Panc1 (cell line): ENCODE data around the gene WBP2NL. TPM values are rescaled to one million over a fixed set of nuclear protein-coding genes. Genes with fewer than 3 reads are reported as not detected.

Source experiments
- ATAC-seq: fragments of 200-7000 bp; cut with Tn5 transposase; 2 replicates; pipeline ENCODE4 v1.9.1; 2020; ENCODE audit warnings: mild to moderate bottlenecking, moderate library complexity
- BruUV-seq: library from RNA; stranded (reverse); fragments of 400-500 nt; replicated peaks from 2 replicates; lab custom pipeline; 2021; lab: Mats Ljungman, UMichigan
- CTCF ChIA-PET: fragments of 300-600 bp; sonication (Branson Sonifier 250); formaldehyde crosslinking; loops from one replicate; lab custom pipeline; 2022; ENCODE audit warnings: antibody characterized with exemption; lab: Charles Lee
- POLR2A ChIA-PET: fragments of 300-600 bp; sonication (Branson Sonifier 250); formaldehyde crosslinking; loops from one replicate; lab custom pipeline; 2022; ENCODE audit warnings: antibody characterized with exemption; lab: Charles Lee
- DNase-seq: peaks from one replicate; pipeline ENCODE4 v3.0.0-alpha.2; 2010; ENCODE audit warnings: low read depth, low spot score
- H3K27ac ChIP-seq: 2 replicates; pipeline ENCODE4 v1.5.1; 2011; ENCODE audit warnings: mild to moderate bottlenecking, low read length, inconsistent platforms
- H3K27me3 ChIP-seq: fragments of 200-500 bp; sonication (Bioruptor generic); 2 replicates; pipeline ENCODE4 v1.6.0; 2014; ENCODE audit warnings: low read length, inconsistent platforms; ENCODE audit not compliant: control insufficient read depth, insufficient read depth
- H3K36me3 ChIP-seq: fragments of 200-500 bp; sonication (Bioruptor generic); 2 replicates; pipeline ENCODE4 v1.5.1; 2014; ENCODE audit warnings: inconsistent platforms, mild to moderate bottlenecking, low read length, moderate library complexity; ENCODE audit not compliant: control insufficient read depth, insufficient read depth
- H3K4me1 ChIP-seq: 2 replicates; pipeline ENCODE4 v1.5.1; 2011; ENCODE audit warnings: inconsistent platforms, mild to moderate bottlenecking, low read length, moderate library complexity; ENCODE audit not compliant: control insufficient read depth, insufficient read depth
- H3K4me3 ChIP-seq, 2 experiments: 2 replicates each; pipeline ENCODE4 v1.5.1; 2011 to 2012; ENCODE audit warnings: low read depth in 2 of 2, low read length in 2 of 2, mild to moderate bottlenecking in 2 of 2, inconsistent platforms in 1 of 2, moderate library complexity in 1 of 2
- H3K9me3 ChIP-seq: fragments of 200-500 bp; sonication (Bioruptor generic); 2 replicates; pipeline ENCODE4 v1.5.1; 2014; ENCODE audit warnings: low read depth, mild to moderate bottlenecking, inconsistent platforms, low read length, moderate library complexity; ENCODE audit not compliant: control insufficient read depth, insufficient read depth
- POLR2AphosphoS5 ChIP-seq: IDR thresholded peaks from 2 replicates; pipeline ENCODE4 v1.6.1; 2012; ENCODE audit warnings: mild to moderate bottlenecking, low read depth, low read length, moderate library complexity
- SIN3A ChIP-seq: IDR thresholded peaks from 2 replicates; pipeline ENCODE4 v1.6.1; 2012; ENCODE audit warnings: low read depth, mild to moderate bottlenecking, low read length, moderate library complexity, borderline replicate concordance; ENCODE audit not compliant: insufficient read depth
- TCF7L2 ChIP-seq: IDR thresholded peaks from 2 replicates; pipeline ENCODE4 v1.6.1; 2011; ENCODE audit warnings: mild to moderate bottlenecking, low read depth, low read length, inconsistent platforms
- in situ Hi-C: cut with HindIII; loops from 2 replicates; pipeline ENCODE4 v1.10.0; 2016; ENCODE audit warnings: low sequenced_read_pairs, low pct_unique_long_range_greater_than_20kb
- intact Hi-C: fragments of 100-400 bp; cut with micrococcal nuclease; formaldehyde crosslinking; loops from one replicate; pipeline ENCODE4 v1.10.0; 2022; ENCODE audit not compliant: unreplicated experiment
- total RNA-seq: library from RNA; stranded (reverse); gene quantifications from one replicate; pipeline ENCODE4 v1.2.1, GENCODE V29; 2021; ENCODE audit not compliant: unreplicated experiment
- TF ChIP-seq, protein P1 (sequence below), 2 experiments: IDR thresholded peaks; 2 replicates each; pipeline ENCODE4 v1.6.1; 2011 to 2012; ENCODE audit warnings: low read depth in 2 of 2, control low read depth in 1 of 2, low read length in 1 of 2, mild to moderate bottlenecking in 1 of 2, moderate library complexity in 1 of 2; ENCODE audit not compliant: insufficient read depth in 1 of 2
- TF ChIP-seq, protein P2 (sequence below): fragments of 450-650 bp; IDR thresholded peaks from 2 replicates; pipeline ENCODE4 v1.5.1; 2017; ENCODE audit warnings: mild to moderate bottlenecking

WBP2NL gene
- total RNA-seq, 1 experiment from 2014 or later, result 0.44 TPM

DNA sequence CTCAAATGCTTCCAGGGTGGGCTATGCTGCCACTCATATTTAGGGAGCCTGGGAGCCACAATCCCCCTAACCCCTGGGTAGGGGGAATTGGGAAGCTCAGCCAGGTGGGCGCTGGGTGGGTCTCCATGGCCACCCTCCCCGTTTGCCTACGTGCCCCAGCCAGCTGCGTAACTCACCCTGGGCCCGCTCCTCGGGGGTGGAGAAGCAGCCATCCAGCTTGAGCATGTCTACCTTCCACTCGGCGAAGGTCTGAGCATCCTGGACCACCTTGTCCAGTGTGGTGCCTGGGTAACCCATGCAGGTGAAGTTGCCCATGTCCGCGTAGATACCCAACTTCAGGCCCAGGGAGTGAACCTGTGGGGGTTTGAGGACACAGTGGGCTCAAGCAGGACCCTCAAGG lies 68.3 kb downstream of the WBP2NL start:
- no peaks in the 10 kb centered on the region for H3K27me3 ChIP-seq
- intact Hi-C loops, result no loop called here
- TF ChIP-seq, protein P1, sequence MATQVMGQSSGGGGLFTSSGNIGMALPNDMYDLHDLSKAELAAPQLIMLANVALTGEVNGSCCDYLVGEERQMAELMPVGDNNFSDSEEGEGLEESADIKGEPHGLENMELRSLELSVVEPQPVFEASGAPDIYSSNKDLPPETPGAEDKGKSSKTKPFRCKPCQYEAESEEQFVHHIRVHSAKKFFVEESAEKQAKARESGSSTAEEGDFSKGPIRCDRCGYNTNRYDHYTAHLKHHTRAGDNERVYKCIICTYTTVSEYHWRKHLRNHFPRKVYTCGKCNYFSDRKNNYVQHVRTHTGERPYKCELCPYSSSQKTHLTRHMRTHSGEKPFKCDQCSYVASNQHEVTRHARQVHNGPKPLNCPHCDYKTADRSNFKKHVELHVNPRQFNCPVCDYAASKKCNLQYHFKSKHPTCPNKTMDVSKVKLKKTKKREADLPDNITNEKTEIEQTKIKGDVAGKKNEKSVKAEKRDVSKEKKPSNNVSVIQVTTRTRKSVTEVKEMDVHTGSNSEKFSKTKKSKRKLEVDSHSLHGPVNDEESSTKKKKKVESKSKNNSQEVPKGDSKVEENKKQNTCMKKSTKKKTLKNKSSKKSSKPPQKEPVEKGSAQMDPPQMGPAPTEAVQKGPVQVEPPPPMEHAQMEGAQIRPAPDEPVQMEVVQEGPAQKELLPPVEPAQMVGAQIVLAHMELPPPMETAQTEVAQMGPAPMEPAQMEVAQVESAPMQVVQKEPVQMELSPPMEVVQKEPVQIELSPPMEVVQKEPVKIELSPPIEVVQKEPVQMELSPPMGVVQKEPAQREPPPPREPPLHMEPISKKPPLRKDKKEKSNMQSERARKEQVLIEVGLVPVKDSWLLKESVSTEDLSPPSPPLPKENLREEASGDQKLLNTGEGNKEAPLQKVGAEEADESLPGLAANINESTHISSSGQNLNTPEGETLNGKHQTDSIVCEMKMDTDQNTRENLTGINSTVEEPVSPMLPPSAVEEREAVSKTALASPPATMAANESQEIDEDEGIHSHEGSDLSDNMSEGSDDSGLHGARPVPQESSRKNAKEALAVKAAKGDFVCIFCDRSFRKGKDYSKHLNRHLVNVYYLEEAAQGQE (IDR thresholded peaks at IDR 0.05; ENCODE audit: insufficient read depth in 1 of 2, low read depth in 2 of 2, low read length in 1 of 2), result no peak
- no peak for TF ChIP-seq TCF7L2
- no peaks in the 10 kb centered on the region for H3K4me1 ChIP-seq
- no peak for ATAC-seq
- H3K27ac ChIP-seq, result no peak overlapping the region
- H3K36me3 ChIP-seq, result no peaks in the 10 kb centered on the region
- no peak overlapping the region for H3K4me3 ChIP-seq
- POLR2A ChIA-PET, result no interaction called here
- in situ Hi-C loops, result no loop called here
- DNase-seq, result no peak
- CTCF ChIA-PET, result no interaction called here
- no TSS peak for BruUV-seq
- no peaks in the 10 kb centered on the region for H3K9me3 ChIP-seq

- in situ Hi-C loops, result no loop called here
- H3K4me1 ChIP-seq, result no peaks in the 10 kb centered on the region
- intact Hi-C loops, result no loop called here
- H3K27me3 ChIP-seq, result no peaks in the 10 kb centered on the region
- H3K27ac ChIP-seq, result no peak overlapping the region
- no peaks in the 10 kb centered on the region for H3K36me3 ChIP-seq
- no peak overlapping the region for H3K4me3 ChIP-seq
- no TSS peak for BruUV-seq
- no peaks in the 10 kb centered on the region for H3K9me3 ChIP-seq
- CTCF ChIA-PET, result no interaction called here
- DNase-seq, result no peak
- no peak for ATAC-seq
- POLR2A ChIA-PET, result no interaction called here
- TF ChIP-seq TCF7L2, result no peak
- TF ChIP-seq, protein P1 (IDR thresholded peaks at IDR 0.05; ENCODE audit: insufficient read depth in 1 of 2, low read depth in 2 of 2, low read length in 1 of 2), result no peak
- TF ChIP-seq, protein P2, sequence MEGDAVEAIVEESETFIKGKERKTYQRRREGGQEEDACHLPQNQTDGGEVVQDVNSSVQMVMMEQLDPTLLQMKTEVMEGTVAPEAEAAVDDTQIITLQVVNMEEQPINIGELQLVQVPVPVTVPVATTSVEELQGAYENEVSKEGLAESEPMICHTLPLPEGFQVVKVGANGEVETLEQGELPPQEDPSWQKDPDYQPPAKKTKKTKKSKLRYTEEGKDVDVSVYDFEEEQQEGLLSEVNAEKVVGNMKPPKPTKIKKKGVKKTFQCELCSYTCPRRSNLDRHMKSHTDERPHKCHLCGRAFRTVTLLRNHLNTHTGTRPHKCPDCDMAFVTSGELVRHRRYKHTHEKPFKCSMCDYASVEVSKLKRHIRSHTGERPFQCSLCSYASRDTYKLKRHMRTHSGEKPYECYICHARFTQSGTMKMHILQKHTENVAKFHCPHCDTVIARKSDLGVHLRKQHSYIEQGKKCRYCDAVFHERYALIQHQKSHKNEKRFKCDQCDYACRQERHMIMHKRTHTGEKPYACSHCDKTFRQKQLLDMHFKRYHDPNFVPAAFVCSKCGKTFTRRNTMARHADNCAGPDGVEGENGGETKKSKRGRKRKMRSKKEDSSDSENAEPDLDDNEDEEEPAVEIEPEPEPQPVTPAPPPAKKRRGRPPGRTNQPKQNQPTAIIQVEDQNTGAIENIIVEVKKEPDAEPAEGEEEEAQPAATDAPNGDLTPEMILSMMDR, result no peak
- TF ChIP-seq SIN3A, result no peak
- TF ChIP-seq POLR2AphosphoS5, result no peak
These were observed 69.2 kb downstream of the WBP2NL start for GRCh38 chr22:42067671-42068251.
